Muscle of leg (tissue), 11 donors: ENCODE results near the gene APBA2. TPM values are rescaled to one million over a fixed set of nuclear protein-coding genes. Genes with fewer than 3 reads are reported as not detected.

Experiments
- DNase-seq: peaks from one replicate; pipeline ENCODE4 v3.0.0; 2013
- H3K27ac ChIP-seq: one replicate; pipeline ENCODE4 v1.5.1; 2013; ENCODE audit warnings: mild to moderate bottlenecking, low read length, control low read depth
- H3K27me3 ChIP-seq: one replicate; pipeline ENCODE4 v1.6.1; 2013; ENCODE audit warnings: low read length; ENCODE audit not compliant: control insufficient read depth, insufficient read depth
- H3K36me3 ChIP-seq: one replicate; pipeline ENCODE4 v1.6.1; 2013; ENCODE audit warnings: low read length; ENCODE audit not compliant: control insufficient read depth, insufficient read depth
- H3K4me1 ChIP-seq: one replicate; pipeline ENCODE4 v1.6.1; 2013; ENCODE audit warnings: low read length; ENCODE audit not compliant: control insufficient read depth, insufficient read depth
- H3K4me3 ChIP-seq: one replicate; pipeline ENCODE4 v1.5.1; 2013; ENCODE audit warnings: low read length, control low read depth
- H3K9me3 ChIP-seq: replicated peaks from 2 replicates; pipeline ENCODE4 v1.6.1; 2013; ENCODE audit warnings: low read depth, low read length; ENCODE audit not compliant: control insufficient read depth
- WGBS: methylation state at CpG from one replicate; pipeline ENCODE4 v1.1.5; 2013; ENCODE audit warnings: missing lambda C conversion rate; ENCODE audit not compliant: insufficient coverage; 5-methylcytosine and 5-hydroxymethylcytosine counted together
- polyA plus RNA-seq, 8 donors: library from polyadenylated mRNA; unstranded; fragments of 120-200 nt; gene quantifications; one replicate each; pipeline versions ENCODE4 v1.2.1 to v1.2.3, GENCODE V29; 2013; ENCODE audit warnings: inconsistent platforms in 1 of 8, low replicate concordance in 1 of 8; ENCODE audit not compliant: insufficient read length in 8 of 8, insufficient read depth in 1 of 8
- total RNA-seq: library from RNA; stranded (reverse); fragments of 120-200 nt; gene quantifications from one replicate; pipeline ENCODE4 v1.2.4, GENCODE V29; 2013

Gene APBA2
- total and polyA plus RNA-seq, 9 donors = 4.0 to 9.7 (median 5.7) TPM

DNA sequence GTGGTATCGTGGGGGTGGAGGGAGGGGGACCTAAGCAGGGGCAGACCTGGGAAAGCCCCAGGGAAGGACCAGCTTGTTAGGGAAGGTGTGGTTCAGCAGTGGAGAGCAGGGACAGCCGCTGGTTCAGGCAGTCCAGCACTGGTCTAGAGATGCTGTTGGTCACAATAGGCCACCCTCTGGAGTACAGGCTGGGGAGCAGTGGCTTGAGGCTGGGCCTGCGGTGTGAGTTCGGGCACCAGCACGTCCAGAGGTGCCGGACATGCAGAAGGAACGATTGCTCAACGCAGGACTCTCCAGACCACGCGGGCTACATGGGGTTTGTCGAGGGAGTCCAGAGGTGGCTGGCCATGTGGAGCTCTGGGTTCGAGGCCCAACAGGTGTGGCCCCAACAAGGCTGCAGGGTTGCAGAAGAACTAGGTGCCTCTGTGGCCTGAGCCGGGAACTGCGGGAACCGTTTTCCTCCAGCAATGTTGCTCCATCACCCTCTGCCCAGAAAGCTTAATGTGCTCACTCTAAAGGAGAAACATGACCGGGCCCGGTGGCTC, 143.9 kb downstream of the APBA2 start:
- Histone ChIP-seq H3K4me3 (no peak overlapping the region), H3K4me1 (no peaks in the 10 kb centered on the region), H3K36me3 (no peaks in the 10 kb centered on the region), H3K9me3 (peaks cover 3% of the 10 kb centered on the region), H3K27ac (no peak overlapping the region), H3K27me3 (no peaks in the 10 kb centered on the region)
- WGBS = 94% methylated on average over 15 of the region's 17 CpGs
- no peak for DNase-seq

DNA sequence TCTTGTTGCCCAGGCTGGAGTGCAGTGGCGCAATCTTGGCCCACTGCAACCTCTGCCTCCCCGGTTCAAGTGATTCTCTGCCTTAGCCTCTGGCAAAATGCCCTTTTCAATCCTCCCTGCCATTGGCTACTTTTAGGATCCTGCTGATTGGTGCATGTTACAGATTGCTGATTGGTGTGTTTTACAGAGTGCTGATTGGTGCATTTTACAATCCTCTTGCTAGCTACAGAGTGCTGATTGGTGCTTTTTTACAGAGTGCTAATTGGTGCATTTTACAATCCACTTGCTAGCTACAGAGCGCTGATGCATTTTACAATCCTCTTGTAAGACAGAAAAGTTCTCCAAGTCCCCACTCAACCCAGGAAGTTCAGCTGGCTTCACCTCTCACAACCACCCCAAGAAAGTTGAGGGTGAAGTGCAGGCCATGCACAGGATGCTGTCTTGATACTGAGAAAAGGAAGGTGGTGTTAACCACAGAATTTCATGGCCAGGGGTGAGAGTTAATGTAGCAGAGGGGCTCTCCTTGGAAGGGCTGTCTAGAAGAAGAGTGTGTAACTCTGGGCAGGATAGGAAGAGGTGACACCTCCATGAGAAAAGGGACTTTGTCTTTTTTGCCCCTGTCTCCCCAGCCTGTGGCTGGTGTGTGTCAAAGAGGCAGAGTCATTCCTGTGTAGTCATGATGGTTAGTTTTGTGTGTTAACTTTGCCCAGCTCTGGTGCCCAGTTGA, 145.9 kb downstream of the APBA2 start:
- DNase-seq = no peak
- Histone ChIP-seq H3K36me3 (no peaks in the 10 kb centered on the region), H3K4me3 (no peak overlapping the region), H3K27ac (no peak overlapping the region), H3K27me3 (no peaks in the 10 kb centered on the region), H3K4me1 (no peaks in the 10 kb centered on the region), H3K9me3 (peaks cover 3% of the 10 kb centered on the region)
- no CpG with 5 or more reads among the region's 3 CpGs for WGBS

GRCh38 chr15:29032229-29032625, 146.5 kb downstream of the APBA2 start:
- Histone ChIP-seq H3K9me3 (peaks cover 3% of the 10 kb centered on the region), H3K27me3 (no peaks in the 10 kb centered on the region), H3K27ac (no peak overlapping the region), H3K4me3 (no peak overlapping the region), H3K36me3 (no peaks in the 10 kb centered on the region), H3K4me1 (no peaks in the 10 kb centered on the region)
- WGBS = 60% methylated on average over 3 of the region's 4 CpGs
- no peak for DNase-seq

GRCh38 chr15:29032751-29033150, 147.0 kb downstream of the APBA2 start:
- 87% methylated on average over 5 of the region's 5 CpGs for WGBS
- H3K36me3 ChIP-seq = no peaks in the 10 kb centered on the region
- H3K4me3 ChIP-seq = no peak overlapping the region
- H3K27me3 ChIP-seq = no peaks in the 10 kb centered on the region
- DNase-seq = no peak
- H3K27ac ChIP-seq = no peak overlapping the region
- no peaks in the 10 kb centered on the region for H3K4me1 ChIP-seq
- H3K9me3 ChIP-seq = peaks cover 3% of the 10 kb centered on the region

- H3K36me3 ChIP-seq = no peaks in the 10 kb centered on the region
- 50% methylated on average over 1 of the region's 3 CpGs for WGBS
- no peak overlapping the region for H3K4me3 ChIP-seq
- no peak overlapping the region for H3K27ac ChIP-seq
- no peaks in the 10 kb centered on the region for H3K27me3 ChIP-seq
- no peaks in the 10 kb centered on the region for H3K9me3 ChIP-seq
- no peak for DNase-seq
- H3K4me1 ChIP-seq = no peaks in the 10 kb centered on the region
These were observed 148.4 kb downstream of the APBA2 start for GRCh38 chr15:29034151-29034550.

- H3K27ac ChIP-seq = no peak overlapping the region
- no peak for DNase-seq
- WGBS = no CpG with 5 or more reads among the region's 4 CpGs
- H3K4me1 ChIP-seq = no peaks in the 10 kb centered on the region
- H3K9me3 ChIP-seq = no peaks in the 10 kb centered on the region
- no peaks in the 10 kb centered on the region for H3K36me3 ChIP-seq
- H3K4me3 ChIP-seq = no peak overlapping the region
- H3K27me3 ChIP-seq = no peaks in the 10 kb centered on the region
These were observed 149.0 kb downstream of the APBA2 start for GRCh38 chr15:29034593-29035335.

DNA sequence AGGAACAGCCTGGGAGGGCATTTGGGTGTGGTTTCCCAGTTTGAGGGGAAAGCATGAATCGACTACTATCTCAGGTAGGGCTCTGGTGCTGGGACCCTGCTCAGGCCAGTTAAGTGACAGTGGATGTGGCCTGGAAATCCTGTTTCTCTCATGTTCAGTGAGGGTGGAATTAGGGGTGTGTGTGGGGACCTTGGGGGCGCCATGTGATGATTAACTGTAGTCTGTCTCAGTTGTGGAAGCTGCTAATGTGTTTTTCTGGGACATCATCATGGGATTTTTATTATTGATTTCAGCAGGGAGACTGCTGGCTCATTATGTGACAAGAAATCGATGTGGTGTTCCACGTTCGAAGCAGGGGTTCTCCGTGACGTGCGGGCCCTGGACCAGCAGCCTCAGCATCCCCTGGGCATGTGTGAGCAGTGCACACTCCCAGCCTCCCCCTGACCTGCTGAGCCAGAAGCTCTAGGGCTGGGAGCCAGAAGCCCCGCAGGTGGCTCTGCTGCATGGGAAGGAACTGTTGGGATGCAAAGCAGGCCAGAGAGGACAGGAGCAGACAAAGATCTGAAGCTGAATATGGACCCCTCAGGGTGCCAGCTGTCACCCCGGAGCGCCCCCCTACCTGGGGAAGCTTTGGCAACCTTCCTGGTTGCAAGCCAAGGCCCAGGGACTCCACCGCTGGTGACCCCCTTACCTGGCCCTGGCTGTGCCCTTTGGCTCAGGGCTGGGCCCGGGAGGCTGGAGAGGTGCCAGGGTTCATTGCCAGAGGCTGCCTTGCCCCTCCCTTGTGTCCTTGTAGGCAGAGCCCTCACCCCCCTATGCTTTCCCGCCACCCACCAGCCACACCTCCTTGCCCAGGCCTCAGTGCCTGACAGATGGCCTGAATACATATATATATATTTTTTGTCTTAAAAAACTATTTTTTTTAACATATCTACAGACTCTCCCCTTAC, 149.8 kb downstream of the APBA2 start:
- Histone ChIP-seq H3K4me3 (no peak overlapping the region), H3K27me3 (no peaks in the 10 kb centered on the region), H3K4me1 (peaks cover 3% of the 10 kb centered on the region), H3K36me3 (no peaks in the 10 kb centered on the region), H3K27ac (no peak overlapping the region), H3K9me3 (no peaks in the 10 kb centered on the region)
- 58% methylated on average over 13 of the region's 14 CpGs for WGBS
- DNase-seq = no peak

DNA sequence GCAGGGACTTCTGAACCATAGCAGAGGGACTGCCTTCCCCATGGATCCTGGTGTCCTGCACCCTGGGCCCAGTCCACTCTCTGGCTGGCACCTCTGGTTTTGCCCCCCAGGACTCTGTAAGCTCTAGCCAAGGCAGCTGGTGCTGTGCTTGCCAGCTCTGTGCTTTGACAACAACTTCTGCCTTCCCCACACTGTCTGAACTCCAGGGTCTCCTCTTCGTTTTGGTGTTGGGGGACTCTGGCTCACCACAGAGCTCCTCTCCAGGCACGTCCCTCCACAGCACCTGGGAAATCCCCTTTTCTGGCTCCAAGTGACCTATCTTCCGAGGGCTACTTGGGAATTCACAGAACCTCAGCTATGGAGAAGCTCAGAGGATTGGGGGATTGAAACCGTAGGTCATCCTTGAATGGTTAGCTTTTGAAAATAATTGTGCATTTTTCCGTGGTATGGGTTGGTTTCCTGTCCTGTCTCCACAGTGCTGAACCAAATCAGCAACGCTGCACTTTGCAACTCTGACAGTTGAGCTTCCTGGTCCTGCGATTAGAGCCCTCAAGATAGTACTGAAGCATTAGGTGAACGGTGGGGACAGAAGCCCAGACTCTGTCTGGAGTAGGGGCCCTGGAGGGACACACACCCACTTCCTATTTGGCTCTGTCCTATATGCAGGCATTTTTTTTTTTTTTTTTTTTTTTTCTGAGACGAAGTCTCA, 152.4 kb downstream of the APBA2 start:
- no peaks in the 10 kb centered on the region for H3K27me3 ChIP-seq
- no peak overlapping the region for H3K4me3 ChIP-seq
- H3K36me3 ChIP-seq = no peaks in the 10 kb centered on the region
- no peaks in the 10 kb centered on the region for H3K9me3 ChIP-seq
- peaks cover 3% of the 10 kb centered on the region for H3K4me1 ChIP-seq
- 58% methylated on average over 4 of the region's 9 CpGs for WGBS
- H3K27ac ChIP-seq = no peak overlapping the region
- DNase-seq = no peak

GRCh38 chr15:29039466-29040369, 153.9 kb downstream of the APBA2 start:
- no peak overlapping the region for H3K27ac ChIP-seq
- H3K4me1 ChIP-seq = peaks cover 3% of the 10 kb centered on the region
- DNase-seq = no peak
- no peak overlapping the region for H3K4me3 ChIP-seq
- H3K27me3 ChIP-seq = no peaks in the 10 kb centered on the region
- H3K9me3 ChIP-seq = no peaks in the 10 kb centered on the region
- WGBS = 88% methylated on average over 8 of the region's 13 CpGs
- H3K36me3 ChIP-seq = no peaks in the 10 kb centered on the region
